SK-N-SH (cell line): Measurements from ENCODE around the gene NACAD.

Experiments
- CTCF ChIP-seq: fragments of 200-600 bp; sonication (generic); IDR thresholded peaks from 2 replicates; pipeline ENCODE4 v1.6.1; 2017; ENCODE audit warnings: antibody characterized with exemption, mild to moderate bottlenecking, moderate library complexity
- EP300 ChIP-seq, 2 experiments: IDR thresholded peaks; 2 replicates each; pipeline versions ENCODE4 v1.4.0 to v1.6.1; 2012; ENCODE audit warnings: borderline replicate concordance in 1 of 2, low read depth in 1 of 2, low read length in 1 of 2
- EZH2phosphoT487 ChIP-seq: fragments of 200-600 bp; sonication (generic); IDR thresholded peaks from 2 replicates; pipeline ENCODE4 v1.6.1; 2017; ENCODE audit warnings: low read depth, mixed run types, mild to moderate bottlenecking, antibody characterized with exemption, moderate library complexity, borderline replicate concordance
- MXI1 ChIP-seq: IDR thresholded peaks from 2 replicates; pipeline ENCODE4 v1.6.1; 2012; ENCODE audit warnings: mild to moderate bottlenecking, low read depth, low read length, improper control_type of control experiment
- POLR2AphosphoS5 ChIP-seq: IDR thresholded peaks from 2 replicates; pipeline ENCODE4 v1.6.1; 2012; ENCODE audit warnings: low read depth, low read length
- RAD21 ChIP-seq: IDR thresholded peaks from 2 replicates; pipeline ENCODE4 v1.6.1; 2012; ENCODE audit warnings: mild to moderate bottlenecking, low read length
- SIN3A ChIP-seq: IDR thresholded peaks from 2 replicates; pipeline ENCODE4 v1.6.1; 2012; ENCODE audit warnings: low read depth, mild to moderate bottlenecking, low read length, moderate library complexity, borderline replicate concordance
- TAF1 ChIP-seq: IDR thresholded peaks from 2 replicates; pipeline ENCODE4 v1.6.1; 2012; ENCODE audit warnings: low read depth, mild to moderate bottlenecking, low read length, moderate library complexity, borderline replicate concordance
- TF ChIP-seq, protein P1 (sequence below): IDR thresholded peaks from 2 replicates; pipeline ENCODE4 v1.6.1; 2012; ENCODE audit warnings: mild to moderate bottlenecking, low read depth, low read length, moderate library complexity
- TF ChIP-seq, protein P2 (sequence below): fragments of 150-350 bp; IDR thresholded peaks from 2 replicates; pipeline ENCODE4 v1.6.1; 2016; ENCODE audit warnings: mild to moderate bottlenecking, low read depth, low read length

DNA sequence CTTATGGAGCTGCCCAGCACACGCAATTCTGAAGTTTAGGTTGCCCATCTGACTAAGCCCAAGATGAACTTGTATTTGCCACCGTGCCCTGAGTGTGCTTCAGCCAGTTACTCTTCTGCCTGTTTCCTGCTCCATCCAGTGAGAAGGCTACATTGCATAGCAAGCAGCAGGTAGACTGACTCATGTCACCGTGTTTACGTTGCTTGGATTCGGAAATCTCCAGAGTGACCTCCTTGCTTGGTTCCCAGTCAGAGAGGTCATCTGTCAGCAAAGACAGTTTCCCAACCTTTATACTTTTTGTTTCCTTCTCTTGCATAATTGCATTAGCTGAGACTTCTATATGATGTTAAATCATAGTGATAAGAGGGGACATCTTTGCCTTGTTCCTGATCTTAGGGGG lies 30.9 kb downstream of the NACAD start:
- TF ChIP-seq CTCF, result no peak
- TF ChIP-seq EP300 (IDR thresholded peaks at IDR 0.05; ENCODE audit: borderline replicate concordance in 1 of 2, low read depth in 1 of 2, low read length in 1 of 2), result no peak
- TF ChIP-seq, protein P1, sequence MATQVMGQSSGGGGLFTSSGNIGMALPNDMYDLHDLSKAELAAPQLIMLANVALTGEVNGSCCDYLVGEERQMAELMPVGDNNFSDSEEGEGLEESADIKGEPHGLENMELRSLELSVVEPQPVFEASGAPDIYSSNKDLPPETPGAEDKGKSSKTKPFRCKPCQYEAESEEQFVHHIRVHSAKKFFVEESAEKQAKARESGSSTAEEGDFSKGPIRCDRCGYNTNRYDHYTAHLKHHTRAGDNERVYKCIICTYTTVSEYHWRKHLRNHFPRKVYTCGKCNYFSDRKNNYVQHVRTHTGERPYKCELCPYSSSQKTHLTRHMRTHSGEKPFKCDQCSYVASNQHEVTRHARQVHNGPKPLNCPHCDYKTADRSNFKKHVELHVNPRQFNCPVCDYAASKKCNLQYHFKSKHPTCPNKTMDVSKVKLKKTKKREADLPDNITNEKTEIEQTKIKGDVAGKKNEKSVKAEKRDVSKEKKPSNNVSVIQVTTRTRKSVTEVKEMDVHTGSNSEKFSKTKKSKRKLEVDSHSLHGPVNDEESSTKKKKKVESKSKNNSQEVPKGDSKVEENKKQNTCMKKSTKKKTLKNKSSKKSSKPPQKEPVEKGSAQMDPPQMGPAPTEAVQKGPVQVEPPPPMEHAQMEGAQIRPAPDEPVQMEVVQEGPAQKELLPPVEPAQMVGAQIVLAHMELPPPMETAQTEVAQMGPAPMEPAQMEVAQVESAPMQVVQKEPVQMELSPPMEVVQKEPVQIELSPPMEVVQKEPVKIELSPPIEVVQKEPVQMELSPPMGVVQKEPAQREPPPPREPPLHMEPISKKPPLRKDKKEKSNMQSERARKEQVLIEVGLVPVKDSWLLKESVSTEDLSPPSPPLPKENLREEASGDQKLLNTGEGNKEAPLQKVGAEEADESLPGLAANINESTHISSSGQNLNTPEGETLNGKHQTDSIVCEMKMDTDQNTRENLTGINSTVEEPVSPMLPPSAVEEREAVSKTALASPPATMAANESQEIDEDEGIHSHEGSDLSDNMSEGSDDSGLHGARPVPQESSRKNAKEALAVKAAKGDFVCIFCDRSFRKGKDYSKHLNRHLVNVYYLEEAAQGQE, result no peak
- TF ChIP-seq EZH2phosphoT487, result no peak
- no peak for TF ChIP-seq SIN3A
- TF ChIP-seq RAD21, result no peak
- TF ChIP-seq POLR2AphosphoS5, result no peak
- TF ChIP-seq TAF1, result no peak
- no peak for TF ChIP-seq MXI1
- TF ChIP-seq, protein P2, sequence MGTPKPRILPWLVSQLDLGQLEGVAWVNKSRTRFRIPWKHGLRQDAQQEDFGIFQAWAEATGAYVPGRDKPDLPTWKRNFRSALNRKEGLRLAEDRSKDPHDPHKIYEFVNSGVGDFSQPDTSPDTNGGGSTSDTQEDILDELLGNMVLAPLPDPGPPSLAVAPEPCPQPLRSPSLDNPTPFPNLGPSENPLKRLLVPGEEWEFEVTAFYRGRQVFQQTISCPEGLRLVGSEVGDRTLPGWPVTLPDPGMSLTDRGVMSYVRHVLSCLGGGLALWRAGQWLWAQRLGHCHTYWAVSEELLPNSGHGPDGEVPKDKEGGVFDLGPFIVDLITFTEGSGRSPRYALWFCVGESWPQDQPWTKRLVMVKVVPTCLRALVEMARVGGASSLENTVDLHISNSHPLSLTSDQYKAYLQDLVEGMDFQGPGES, result no peak
